Mucosa of stomach (tissue), 1 donor: ENCODE results near the gene SCRG1.

Experiments used
- H3K27me3 ChIP-seq: one replicate; pipeline ENCODE4 v1.7.0; 2013; ENCODE audit warnings: mild to moderate bottlenecking, low read length; ENCODE audit not compliant: control insufficient read depth, insufficient read depth
- H3K36me3 ChIP-seq: one replicate; pipeline ENCODE4 v1.7.0; 2013; ENCODE audit warnings: low read length; ENCODE audit not compliant: control insufficient read depth, insufficient read depth
- H3K4me1 ChIP-seq: one replicate; pipeline ENCODE4 v1.7.0; 2013; ENCODE audit warnings: mild to moderate bottlenecking, low read length; ENCODE audit not compliant: control insufficient read depth, insufficient read depth
- H3K4me3 ChIP-seq: one replicate; pipeline ENCODE4 v1.7.0; 2013; ENCODE audit warnings: low read length
- H3K9ac ChIP-seq: one replicate; pipeline ENCODE4 v1.7.0; 2013; ENCODE audit warnings: mild to moderate bottlenecking, low read length, moderate library complexity
- H3K9me3 ChIP-seq: one replicate; pipeline ENCODE4 v1.7.0; 2013; ENCODE audit warnings: mild to moderate bottlenecking, low read length, moderate library complexity; ENCODE audit not compliant: control insufficient read depth
- donor health status: Pancreatic carcinoma.

Gene SCRG1

DNA sequence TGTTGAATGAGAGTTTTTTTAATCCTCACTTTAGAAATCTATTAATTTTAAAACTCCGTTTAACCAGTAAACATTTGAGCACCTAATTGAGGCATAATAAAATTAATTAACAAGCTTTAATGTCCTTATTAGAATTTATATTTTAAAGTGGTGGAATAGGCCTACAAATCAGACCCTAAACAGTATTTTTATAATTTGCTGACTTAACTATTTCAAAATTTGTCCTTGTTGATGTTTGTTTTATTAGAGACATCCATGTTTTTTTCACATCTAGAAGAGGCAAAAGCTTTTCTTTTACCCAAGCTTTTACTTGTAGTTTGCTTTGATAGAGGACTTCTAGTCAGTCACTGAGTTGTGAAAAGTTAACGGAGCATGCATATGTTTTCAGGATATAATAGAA, 24.3 kb downstream of the SCRG1 start:
- no peak overlapping the region for H3K4me3 ChIP-seq
- no peaks in the 10 kb centered on the region for H3K36me3 ChIP-seq
- no peaks in the 10 kb centered on the region for H3K27me3 ChIP-seq
- H3K9ac ChIP-seq: no peak overlapping the region
- peaks cover 5% of the 10 kb centered on the region for H3K4me1 ChIP-seq
- no peaks in the 10 kb centered on the region for H3K9me3 ChIP-seq

DNA sequence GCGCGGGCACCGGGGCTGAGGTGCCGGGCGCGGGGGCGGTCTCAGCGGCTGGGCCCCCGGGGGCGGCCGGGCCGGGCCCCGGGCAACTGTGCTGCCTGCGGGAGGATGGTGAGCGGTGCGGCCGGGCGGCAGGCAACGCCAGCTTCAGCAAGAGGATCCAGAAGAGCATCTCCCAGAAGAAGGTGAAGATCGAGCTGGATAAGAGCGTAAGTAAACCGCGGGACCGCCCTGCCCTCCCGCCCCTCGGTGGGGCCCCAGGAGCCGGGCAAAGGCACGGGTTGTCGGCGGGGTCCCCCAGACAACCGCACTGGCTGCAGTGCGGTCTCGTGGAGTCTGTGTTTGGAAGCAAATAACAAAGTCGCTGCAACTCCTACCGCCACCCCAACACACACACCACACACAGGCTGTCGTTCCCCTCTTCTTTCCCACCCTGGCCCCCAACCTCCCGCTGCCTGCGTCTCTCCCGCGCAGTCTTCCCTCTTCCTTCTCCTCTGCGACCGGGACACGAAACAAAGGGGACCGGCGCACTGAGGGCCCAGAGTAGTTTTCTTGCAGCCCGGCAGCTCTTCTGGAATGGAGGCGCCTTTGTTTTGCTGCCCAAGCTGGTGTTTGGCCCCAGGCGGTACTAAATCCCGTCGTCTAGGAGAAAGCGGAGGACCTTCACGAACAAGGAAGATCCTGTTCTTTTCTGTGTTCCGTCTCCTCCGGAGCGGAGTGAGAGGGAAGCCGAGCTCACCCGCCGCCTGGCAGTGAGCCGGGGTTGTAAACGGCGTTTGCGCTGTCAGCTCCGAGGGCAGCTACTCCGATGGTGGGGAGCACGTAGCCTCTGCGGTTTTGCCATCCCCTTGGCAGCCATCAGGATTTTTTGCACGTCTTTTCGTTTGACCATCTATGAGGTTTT, 27.4 kb downstream of the SCRG1 start:
- Histone ChIP-seq H3K9me3 (no peaks in the 10 kb centered on the region), H3K4me3 (peak overlapping the region; percentile 75), H3K27me3 (no peaks in the 10 kb centered on the region), H3K4me1 (peaks cover 5% of the 10 kb centered on the region), H3K36me3 (no peaks in the 10 kb centered on the region), H3K9ac (peak overlapping the region; percentile 92)

- Histone ChIP-seq H3K4me3 (peak within 1 kb of the TSS; percentile 89), H3K9ac (peak within 1 kb of the TSS; percentile 93), H3K4me1 (peaks cover 11% of the 10 kb centered on the region), H3K27me3 (no peaks in the 10 kb centered on the region), H3K9me3 (no peaks in the 10 kb centered on the region), H3K36me3 (no peaks in the 10 kb centered on the region)
Measured at GRCh38 chr4:173370477-173371291, 28.2 kb downstream of the SCRG1 start, which contains the start of gene SAP30. Gene SAP30 (plus strand): TSS chr4:173370954. CDS start chr4:173371183, 229 bp downstream.

DNA sequence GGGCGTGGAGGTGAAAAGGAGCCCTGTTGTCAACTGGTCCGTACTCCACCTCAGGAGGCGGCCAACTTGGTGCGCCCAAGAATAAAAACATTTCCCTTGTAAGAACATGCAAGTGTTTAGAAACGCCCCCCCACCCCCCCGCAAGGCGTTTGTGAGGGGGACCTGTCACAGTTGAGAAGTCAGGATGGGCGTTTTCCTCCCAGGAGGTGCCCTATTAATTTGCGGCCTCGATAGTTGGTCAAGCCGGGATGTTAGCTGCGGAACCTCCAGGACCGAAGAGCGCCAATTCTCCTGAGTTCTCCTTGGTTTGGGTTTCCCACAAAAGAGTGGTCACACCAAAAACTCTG, 28.8 kb downstream of the SCRG1 start:
- H3K4me1 ChIP-seq: peaks cover 11% of the 10 kb centered on the region
- H3K27me3 ChIP-seq: no peaks in the 10 kb centered on the region

DNA sequence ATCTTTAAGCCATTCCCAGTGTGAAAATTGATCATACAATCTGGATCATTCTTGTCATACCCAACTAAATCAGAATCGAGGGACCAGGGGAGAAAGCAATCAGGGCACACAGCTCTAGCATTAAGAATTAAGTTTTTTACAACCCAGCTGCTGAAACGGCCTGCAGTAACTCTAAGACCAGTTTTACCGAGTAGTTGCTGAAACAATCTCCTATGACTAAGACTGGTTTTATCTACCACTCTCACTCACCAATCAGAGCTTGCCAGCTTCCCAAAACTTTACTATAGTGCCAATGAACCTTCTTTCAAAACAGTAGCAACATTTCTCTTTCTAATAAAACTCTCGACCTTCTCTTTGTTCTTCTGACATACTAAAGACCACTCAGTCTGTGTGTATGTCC, 31.0 kb downstream of the SCRG1 start:
- H3K27me3 ChIP-seq: no peaks in the 10 kb centered on the region
- H3K4me1 ChIP-seq: peaks cover 6% of the 10 kb centered on the region
- H3K9me3 ChIP-seq: no peaks in the 10 kb centered on the region
- H3K4me3 ChIP-seq: no peak overlapping the region
- H3K36me3 ChIP-seq: no peaks in the 10 kb centered on the region
- no peak overlapping the region for H3K9ac ChIP-seq

More for the DNA sequence above, 28.8 kb downstream of the SCRG1 start:
- no peaks in the 10 kb centered on the region for H3K9me3 ChIP-seq
- H3K9ac ChIP-seq: peak overlapping the region; percentile 93
- H3K4me3 ChIP-seq: peak overlapping the region; percentile 89
- no peaks in the 10 kb centered on the region for H3K36me3 ChIP-seq

DNA sequence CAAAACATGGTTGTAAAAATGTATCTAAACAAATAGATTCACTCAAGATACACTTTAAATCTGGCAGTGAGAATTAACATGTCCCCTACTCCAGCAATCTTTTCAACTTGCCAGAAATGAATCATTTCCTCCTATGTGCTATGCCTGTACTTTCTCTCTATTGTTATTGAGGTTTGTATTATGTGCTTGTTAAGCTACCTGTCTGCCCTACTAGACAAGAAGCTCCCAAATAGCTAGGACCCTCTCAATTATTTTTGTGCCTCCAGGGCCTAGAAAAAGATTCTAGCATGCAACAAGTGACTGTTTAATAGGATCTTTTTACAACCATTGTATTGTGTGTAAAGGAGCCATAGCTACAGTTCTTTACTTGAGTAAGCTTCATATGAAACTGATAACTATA, 31.6 kb downstream of the SCRG1 start:
- no peak overlapping the region for H3K9ac ChIP-seq
- H3K27me3 ChIP-seq: no peaks in the 10 kb centered on the region
- H3K36me3 ChIP-seq: no peaks in the 10 kb centered on the region
- no peak overlapping the region for H3K4me3 ChIP-seq
- peaks cover 6% of the 10 kb centered on the region for H3K4me1 ChIP-seq
- H3K9me3 ChIP-seq: no peaks in the 10 kb centered on the region

DNA sequence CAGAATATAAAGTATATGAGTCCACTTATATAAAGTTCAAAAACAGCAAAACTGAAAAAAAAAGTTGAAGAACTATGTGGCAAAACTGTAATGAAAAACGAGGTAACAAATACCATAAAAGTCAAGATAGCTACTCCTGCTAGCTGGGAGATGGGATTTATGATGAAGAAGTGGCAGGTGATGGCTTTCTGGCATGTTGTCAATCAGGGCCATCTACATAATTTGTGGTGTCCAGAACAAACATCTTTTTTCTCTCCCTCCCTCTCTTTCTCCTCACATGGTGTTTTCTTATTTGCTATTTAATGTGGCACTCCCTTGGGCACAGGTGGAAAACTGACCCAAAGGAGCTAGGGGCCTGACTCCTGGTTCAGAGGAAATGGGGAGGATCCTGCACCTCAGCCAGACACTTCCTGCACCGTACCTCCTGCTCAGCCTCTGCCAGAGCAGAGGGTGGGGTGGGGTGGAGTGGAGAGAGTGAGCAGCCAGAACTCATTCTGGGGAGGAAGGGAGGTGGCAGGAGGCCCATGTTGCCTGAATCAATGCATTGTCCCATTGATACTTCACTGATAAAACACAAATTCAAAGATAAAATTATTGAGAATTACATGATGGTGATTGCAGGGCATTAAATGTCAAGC, 33.4 kb downstream of the SCRG1 start:
- Histone ChIP-seq H3K9ac (no peak overlapping the region), H3K4me3 (no peak overlapping the region), H3K4me1 (peaks cover 6% of the 10 kb centered on the region), H3K27me3 (no peaks in the 10 kb centered on the region), H3K36me3 (no peaks in the 10 kb centered on the region), H3K9me3 (no peaks in the 10 kb centered on the region)

- Histone ChIP-seq H3K36me3 (no peaks in the 10 kb centered on the region), H3K4me1 (peaks cover 6% of the 10 kb centered on the region), H3K9ac (no peak overlapping the region), H3K4me3 (no peak overlapping the region), H3K27me3 (no peaks in the 10 kb centered on the region), H3K9me3 (no peaks in the 10 kb centered on the region)
Measured at GRCh38 chr4:173362666-173363065, 36.2 kb downstream of the SCRG1 start.

- Histone ChIP-seq H3K9me3 (no peaks in the 10 kb centered on the region), H3K9ac (no peak overlapping the region), H3K36me3 (no peaks in the 10 kb centered on the region), H3K4me3 (no peak overlapping the region), H3K4me1 (peaks cover under 1% of the 10 kb centered on the region), H3K27me3 (no peaks in the 10 kb centered on the region)
Measured at GRCh38 chr4:173360587-173361221, 38.2 kb downstream of the SCRG1 start.

- Histone ChIP-seq H3K4me1 (no peaks in the 10 kb centered on the region), H3K9me3 (no peaks in the 10 kb centered on the region), H3K27me3 (no peaks in the 10 kb centered on the region), H3K36me3 (no peaks in the 10 kb centered on the region), H3K4me3 (no peak overlapping the region), H3K9ac (no peak overlapping the region)
Measured at GRCh38 chr4:173357939-173358338, 41.0 kb downstream of the SCRG1 start.

GRCh38 chr4:173347467-173347866, 51.4 kb downstream of the SCRG1 start:
- no peaks in the 10 kb centered on the region for H3K4me1 ChIP-seq
- H3K9ac ChIP-seq: no peak overlapping the region
- H3K4me3 ChIP-seq: no peak overlapping the region
- H3K36me3 ChIP-seq: no peaks in the 10 kb centered on the region
- H3K27me3 ChIP-seq: no peaks in the 10 kb centered on the region
- H3K9me3 ChIP-seq: no peaks in the 10 kb centered on the region
